RKO (cell line): ENCODE data around the gene KLC1.

ENCODE experiments used
- DNase-seq: peaks from one replicate; pipeline ENCODE4 v3.0.0-alpha.2; 2016; ENCODE audit warnings: low spot score

Gene KLC1

GRCh38 chr14:103735815-103736545 is 107.0 kb downstream of the KLC1 start:
- DNase-seq, result no peak

GRCh38 chr14:103736546-103737431 is 107.8 kb downstream of the KLC1 start:
- DNase-seq, result no peak

GRCh38 chr14:103737432-103738045 is 108.5 kb downstream of the KLC1 start:
- DNase-seq, result no peak

GRCh38 chr14:103738166-103738565 is 109.2 kb downstream of the KLC1 start:
- no peak for DNase-seq

- DNase-seq, result no peak
Observed at GRCh38 chr14:103738701-103739451, 109.9 kb downstream of the KLC1 start.

- DNase-seq, result no peak
Observed at GRCh38 chr14:103739466-103739792, 110.4 kb downstream of the KLC1 start.

GRCh38 chr14:103739793-103740501 is 110.9 kb downstream of the KLC1 start:
- DNase-seq, result no peak

GRCh38 chr14:103740991-103741689 is 112.1 kb downstream of the KLC1 start:
- no peak for DNase-seq

- DNase-seq, result no peak
Observed at GRCh38 chr14:103741876-103742275, 112.9 kb downstream of the KLC1 start.

GRCh38 chr14:103742499-103743255 is 113.7 kb downstream of the KLC1 start:
- no peak for DNase-seq

GRCh38 chr14:103743691-103744090 is 114.7 kb downstream of the KLC1 start:
- DNase-seq, result no peak

- no peak for DNase-seq
Observed at GRCh38 chr14:103744621-103745395, 115.8 kb downstream of the KLC1 start.

- DNase-seq, result no peak
Observed at GRCh38 chr14:103745424-103745823, 116.4 kb downstream of the KLC1 start.

GRCh38 chr14:103746701-103747100 is 117.7 kb downstream of the KLC1 start:
- DNase-seq, result peak; percentile 20

- DNase-seq, result no peak
Observed at GRCh38 chr14:103748534-103748857, 119.5 kb downstream of the KLC1 start.

GRCh38 chr14:103749452-103749851 is 120.4 kb downstream of the KLC1 start:
- DNase-seq, result no peak

GRCh38 chr14:103749860-103750259 is 120.8 kb downstream of the KLC1 start:
- no peak for DNase-seq
